OCI-LY7 (cell line): ENCODE measurements around the gene DRG2. TPM values are rescaled to one million over a fixed set of nuclear protein-coding genes. Genes with fewer than 3 reads are reported as not detected.
A peak's percentile ranks its signal among the peaks of the same experiment; 100 is the strongest.

Source experiments
- BruUV-seq: library from RNA; stranded (reverse); fragments of 400-500 nt; replicated peaks from 2 replicates; lab custom pipeline; 2021; lab: Mats Ljungman, UMichigan
- CTCF ChIA-PET: fragments of 300-600 bp; sonication (Branson Sonifier 250); formaldehyde crosslinking; loops from one replicate; lab custom pipeline; 2022; ENCODE audit warnings: antibody characterized with exemption; ENCODE audit not compliant: unreplicated experiment; lab: Charles Lee
- POLR2A ChIA-PET: fragments of 300-600 bp; sonication (Branson Sonifier 250); formaldehyde crosslinking; loops from one replicate; lab custom pipeline; 2022; ENCODE audit warnings: antibody characterized with exemption; lab: Charles Lee
- DNase-seq: peaks from one replicate; pipeline ENCODE4 v3.0.0-alpha.2; 2015; ENCODE audit warnings: low spot score
- H2AFZ ChIP-seq: fragments of 200-600 bp; sonication (generic), shearing (Covaris generic); 2 replicates; pipeline ENCODE4 v1.6.1; 2014; ENCODE audit warnings: mild to moderate bottlenecking, antibody characterized with exemption, low read length, moderate library complexity
- H3K27ac ChIP-seq: fragments of 200-600 bp; sonication (generic); 2 replicates; pipeline ENCODE4 v1.5.1; 2014; ENCODE audit warnings: mixed run types, low read depth, mild to moderate bottlenecking, moderate library complexity, low read length, inconsistent platforms; ENCODE audit not compliant: poor library complexity, severe bottlenecking
- H3K36me3 ChIP-seq: fragments of 200-600 bp; sonication (generic); 2 replicates; pipeline ENCODE4 v1.6.1; 2014; ENCODE audit warnings: mild to moderate bottlenecking, antibody characterized with exemption, low read length, moderate library complexity, mixed read lengths; ENCODE audit not compliant: insufficient read depth
- H3K4me1 ChIP-seq: fragments of 200-600 bp; sonication (generic); 2 replicates; pipeline ENCODE4 v1.5.1; 2014; ENCODE audit warnings: mild to moderate bottlenecking, low read length; ENCODE audit not compliant: insufficient read depth, poor library complexity, severe bottlenecking
- H3K4me2 ChIP-seq: fragments of 200-600 bp; sonication (generic); 2 replicates; pipeline ENCODE4 v1.6.1; 2014; ENCODE audit warnings: mild to moderate bottlenecking, low read length
- H3K4me3 ChIP-seq: fragments of 200-600 bp; sonication (generic); 2 replicates; pipeline ENCODE4 v1.5.1; 2014; ENCODE audit warnings: mild to moderate bottlenecking, low read depth, low read length; ENCODE audit not compliant: poor library complexity, severe bottlenecking
- H3K79me2 ChIP-seq: fragments of 200-600 bp; sonication (generic); 2 replicates; pipeline ENCODE4 v1.6.1; 2016; ENCODE audit warnings: low read depth, mild to moderate bottlenecking, low read length, moderate library complexity, mixed read lengths; ENCODE audit not compliant: insufficient read depth
- H3K9me2 ChIP-seq: fragments of 200-600 bp; sonication (generic); 2 replicates; pipeline ENCODE4 v1.6.1; 2016; ENCODE audit warnings: mild to moderate bottlenecking, low read length, mixed read lengths; ENCODE audit not compliant: insufficient read depth
- H3K9me3 ChIP-seq: fragments of 200-600 bp; sonication (generic); 2 replicates; pipeline ENCODE4 v1.6.1; 2014; ENCODE audit warnings: mild to moderate bottlenecking, mixed run types, low read length, mixed read lengths
- H4K20me1 ChIP-seq: fragments of 200-600 bp; sonication (generic); 2 replicates; pipeline ENCODE4 v1.6.1; 2014; ENCODE audit warnings: mild to moderate bottlenecking, antibody characterized with exemption, low read length, moderate library complexity, mixed read lengths; ENCODE audit not compliant: insufficient read depth
- CTCF ChIP-seq: fragments of 200-600 bp; sonication (generic); conservative IDR thresholded peaks from 2 replicates; pipeline ENCODE4 v1.5.1; 2014; ENCODE audit warnings: mild to moderate bottlenecking, antibody characterized with exemption, low read length, moderate library complexity, mixed read lengths
- EZH2phosphoT487 ChIP-seq: fragments of 200-600 bp; sonication (generic); IDR thresholded peaks from 2 replicates; pipeline ENCODE4 v1.6.1; 2018; ENCODE audit warnings: low read depth, borderline replicate concordance, mild to moderate bottlenecking, mixed run types, antibody characterized with exemption, low read length, moderate library complexity, mixed read lengths
- intact Hi-C: fragments of 100-400 bp; cut with micrococcal nuclease; formaldehyde crosslinking; loops from one replicate; pipeline ENCODE4 v1.10.0; 2022; ENCODE audit not compliant: unreplicated experiment
- total RNA-seq, 2 experiments: library from RNA; depleted of rRNA in 1 of 2; stranded (reverse); fragments of >200 nt in 1 of 2; shearing (Covaris generic) in 1 of 2; gene quantifications; 2 replicates each; pipeline ENCODE4 v1.2.3, GENCODE V29; 2014 to 2022

Gene DRG2
- total RNA-seq, 2 experiments from 2014 or later = 60.4 to 62.6 TPM

GRCh38 chr17:18040261-18040858 lies 47.4 kb upstream of the DRG2 start:
- BruUV-seq = no TSS peak
- H3K4me2 ChIP-seq = peak overlapping the region; percentile 96
- peak; percentile 12 for DNase-seq
- intact Hi-C loops = no loop called here
- peaks cover 45% of the 10 kb centered on the region; the same call in 1 of the 2 replicates for H3K79me2 ChIP-seq
- 0 out of 2 replicates have a peak, but pooled peaks cover 6% of the 10 kb centered on the region for H4K20me1 ChIP-seq
- H2AFZ ChIP-seq = peak overlapping the region; percentile 69; the same call in 1 of the 2 replicates
- H3K9me3 ChIP-seq = no peaks in the 10 kb centered on the region
- H3K27ac ChIP-seq = no peak overlapping the region
- peak overlapping the region; percentile 82 for H3K4me3 ChIP-seq
- H3K36me3 ChIP-seq = peaks cover 4% of the 10 kb centered on the region; the same call in 1 of the 2 replicates
- H3K9me2 ChIP-seq = no peaks in the 10 kb centered on the region
- CTCF ChIA-PET = no interaction called here
- TF ChIP-seq EZH2phosphoT487 (no peak), CTCF (no peak)
- H3K4me1 ChIP-seq = peaks cover 32% of the 10 kb centered on the region
- POLR2A ChIA-PET = no interaction called here

GRCh38 chr17:18041776-18042175 lies 46.0 kb upstream of the DRG2 start:
- H3K4me2 ChIP-seq = peak overlapping the region; percentile 96
- H3K27ac ChIP-seq = no peak overlapping the region
- H3K36me3 ChIP-seq = peaks cover 14% of the 10 kb centered on the region
- intact Hi-C loops = no loop called here
- no peaks in the 10 kb centered on the region for H3K9me3 ChIP-seq
- H3K9me2 ChIP-seq = no peaks in the 10 kb centered on the region
- H2AFZ ChIP-seq = no peak overlapping the region
- POLR2A ChIA-PET = no interaction called here
- H4K20me1 ChIP-seq = 0 out of 2 replicates have a peak, but pooled peaks cover 6% of the 10 kb centered on the region
- CTCF ChIA-PET = no interaction called here
- DNase-seq = no peak
- no peak overlapping the region for H3K4me3 ChIP-seq
- H3K4me1 ChIP-seq = peaks cover 28% of the 10 kb centered on the region
- BruUV-seq = no TSS peak
- no peak for TF ChIP-seq CTCF
- no peak for TF ChIP-seq EZH2phosphoT487
- peaks cover 32% of the 10 kb centered on the region; the same call in 1 of the 2 replicates for H3K79me2 ChIP-seq

GRCh38 chr17:18042983-18043382 lies 44.8 kb upstream of the DRG2 start:
- ChIA-PET POLR2A (no interaction called here), CTCF (no interaction called here)
- peaks cover 19% of the 10 kb centered on the region for H3K4me1 ChIP-seq
- H3K9me3 ChIP-seq = no peaks in the 10 kb centered on the region
- H2AFZ ChIP-seq = no peak overlapping the region
- no peak overlapping the region for H3K27ac ChIP-seq
- TF ChIP-seq CTCF = no peak
- TF ChIP-seq EZH2phosphoT487 = no peak
- H3K36me3 ChIP-seq = peaks cover 23% of the 10 kb centered on the region
- H3K4me3 ChIP-seq = no peak overlapping the region
- DNase-seq = no peak
- H3K4me2 ChIP-seq = no peak overlapping the region
- 0 out of 2 replicates have a peak, but pooled peaks cover 6% of the 10 kb centered on the region for H4K20me1 ChIP-seq
- no TSS peak for BruUV-seq
- H3K79me2 ChIP-seq = peaks cover 20% of the 10 kb centered on the region; the same call in 1 of the 2 replicates
- H3K9me2 ChIP-seq = no peaks in the 10 kb centered on the region
- intact Hi-C loops = no loop called here
